Adrenal gland (tissue), 5 donors: Measurements from ENCODE around the gene CDK2AP2.

Experiments used
- POLR2A ChIP-seq, 2 donors: fragments of 450-650 bp; IDR thresholded peaks; one replicate each; pipeline ENCODE4 v1.6.1; 2017; ENCODE audit warnings: antibody characterized with exemption in 2 of 2, mild to moderate bottlenecking in 2 of 2, moderate library complexity in 1 of 2
- TF ChIP-seq, protein P1 (sequence below), 6 experiments: fragments of 450-650 bp in 4 of 6; fragments of 200-600 bp in 2 of 6; sonication (generic) in 1 of 6; IDR thresholded peaks; 1 replicate in 5 of 6; 2 replicates in 1 of 6; pipeline versions ENCODE4 v1.5.1 to v1.8.0; 2016 to 2021; ENCODE audit warnings: antibody characterized with exemption in 6 of 6, mild to moderate bottlenecking in 2 of 6, moderate library complexity in 1 of 6
- donor health status: DM: no; HTN: no; CAD: no.

DNA sequence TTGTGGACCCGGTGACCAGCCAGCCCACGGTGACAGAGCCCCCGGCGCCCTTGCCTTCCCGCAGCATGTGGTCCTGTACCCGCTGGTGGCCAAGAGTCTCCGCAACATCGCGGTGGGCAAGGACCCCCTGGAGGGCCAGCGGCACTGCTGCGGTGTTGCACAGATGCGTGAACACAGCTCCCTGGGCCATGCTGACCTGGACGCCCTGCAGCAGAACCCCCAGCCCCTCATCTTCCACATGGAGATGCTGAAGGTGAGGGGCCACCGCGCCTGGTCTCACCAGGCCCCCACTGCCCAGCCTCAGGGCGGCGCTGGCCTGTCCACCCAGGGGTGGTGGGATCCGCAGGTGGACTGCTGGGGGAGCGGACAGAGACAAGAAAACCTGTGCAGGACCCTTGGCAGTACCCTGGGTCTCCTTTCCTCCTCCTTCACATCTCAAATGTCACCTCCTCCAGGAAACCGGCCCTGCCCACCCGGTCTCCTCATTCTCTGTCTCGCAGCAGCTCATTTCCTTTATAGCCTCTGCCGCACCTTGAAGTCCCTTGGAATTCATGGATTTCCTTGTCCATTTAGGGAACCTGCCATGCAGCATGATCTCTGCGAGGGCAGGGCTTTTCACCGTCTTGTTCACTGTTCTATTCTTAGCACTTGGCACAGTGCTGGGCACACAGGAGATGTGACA, 18.6 kb downstream of the CDK2AP2 start:
- TF ChIP-seq, protein P1, sequence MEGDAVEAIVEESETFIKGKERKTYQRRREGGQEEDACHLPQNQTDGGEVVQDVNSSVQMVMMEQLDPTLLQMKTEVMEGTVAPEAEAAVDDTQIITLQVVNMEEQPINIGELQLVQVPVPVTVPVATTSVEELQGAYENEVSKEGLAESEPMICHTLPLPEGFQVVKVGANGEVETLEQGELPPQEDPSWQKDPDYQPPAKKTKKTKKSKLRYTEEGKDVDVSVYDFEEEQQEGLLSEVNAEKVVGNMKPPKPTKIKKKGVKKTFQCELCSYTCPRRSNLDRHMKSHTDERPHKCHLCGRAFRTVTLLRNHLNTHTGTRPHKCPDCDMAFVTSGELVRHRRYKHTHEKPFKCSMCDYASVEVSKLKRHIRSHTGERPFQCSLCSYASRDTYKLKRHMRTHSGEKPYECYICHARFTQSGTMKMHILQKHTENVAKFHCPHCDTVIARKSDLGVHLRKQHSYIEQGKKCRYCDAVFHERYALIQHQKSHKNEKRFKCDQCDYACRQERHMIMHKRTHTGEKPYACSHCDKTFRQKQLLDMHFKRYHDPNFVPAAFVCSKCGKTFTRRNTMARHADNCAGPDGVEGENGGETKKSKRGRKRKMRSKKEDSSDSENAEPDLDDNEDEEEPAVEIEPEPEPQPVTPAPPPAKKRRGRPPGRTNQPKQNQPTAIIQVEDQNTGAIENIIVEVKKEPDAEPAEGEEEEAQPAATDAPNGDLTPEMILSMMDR (IDR thresholded peaks at IDR 0.05), result no peak
- no peak for TF ChIP-seq POLR2A (IDR thresholded peaks at IDR 0.05)
